HG03457 (cell line): ENCODE results near the gene STX4.
A peak's percentile ranks its signal among the peaks of the same experiment; 100 is the strongest.
"Not testable (repeated sequence)": the region's sequence is repeated elsewhere in the genome, so short reads cannot be mapped to it uniquely, and the experiment has no call there.

ENCODE experiments used
- ATAC-seq: cut with Tn5 transposase; IDR thresholded peaks from one replicate; pipeline ENCODE4 v1.9.1; 2021; ENCODE audit warnings: moderate number of reproducible peaks; ENCODE audit not compliant: unreplicated experiment

The STX4 gene

DNA sequence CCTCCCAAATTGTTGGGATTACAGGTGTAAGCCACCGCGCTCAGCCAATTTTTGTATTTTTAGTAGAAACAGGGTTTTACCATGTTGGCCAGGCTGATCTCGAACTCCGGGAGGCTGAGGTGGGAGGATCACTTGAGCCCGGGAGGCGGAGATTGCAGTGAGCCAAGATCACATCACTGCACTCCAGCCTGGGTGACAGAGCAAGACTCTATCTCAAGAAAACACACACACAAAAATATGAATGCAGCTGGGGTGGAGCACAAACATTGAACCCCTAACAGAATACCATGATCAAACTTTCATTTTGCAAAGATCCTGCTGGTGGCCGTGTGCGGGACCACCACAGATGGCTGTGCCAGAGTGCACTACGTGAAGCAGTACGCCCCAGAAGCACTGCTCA is 15.6 kb upstream of the STX4 start:
- not testable (repeated sequence) for ATAC-seq

DNA sequence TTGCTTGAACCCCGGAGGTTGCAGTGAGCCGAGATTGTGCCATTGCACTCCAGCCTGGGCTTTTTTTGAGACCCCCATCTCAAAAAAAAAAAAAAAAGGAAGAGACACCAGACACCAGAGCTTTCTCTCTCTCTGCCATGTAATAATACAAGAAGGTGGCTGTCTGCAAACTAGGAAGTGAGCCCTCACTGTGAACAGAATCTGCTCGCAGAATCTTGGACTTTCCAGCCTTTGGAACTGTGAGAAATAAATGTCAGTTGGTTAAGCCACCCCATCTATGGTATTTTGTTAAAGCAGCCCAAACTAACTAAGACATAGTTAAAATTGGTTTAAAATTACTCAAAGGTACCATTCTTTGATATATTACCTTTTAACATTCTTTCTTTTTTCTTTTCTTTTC is 12.8 kb upstream of the STX4 start:
- ATAC-seq = no peak

DNA sequence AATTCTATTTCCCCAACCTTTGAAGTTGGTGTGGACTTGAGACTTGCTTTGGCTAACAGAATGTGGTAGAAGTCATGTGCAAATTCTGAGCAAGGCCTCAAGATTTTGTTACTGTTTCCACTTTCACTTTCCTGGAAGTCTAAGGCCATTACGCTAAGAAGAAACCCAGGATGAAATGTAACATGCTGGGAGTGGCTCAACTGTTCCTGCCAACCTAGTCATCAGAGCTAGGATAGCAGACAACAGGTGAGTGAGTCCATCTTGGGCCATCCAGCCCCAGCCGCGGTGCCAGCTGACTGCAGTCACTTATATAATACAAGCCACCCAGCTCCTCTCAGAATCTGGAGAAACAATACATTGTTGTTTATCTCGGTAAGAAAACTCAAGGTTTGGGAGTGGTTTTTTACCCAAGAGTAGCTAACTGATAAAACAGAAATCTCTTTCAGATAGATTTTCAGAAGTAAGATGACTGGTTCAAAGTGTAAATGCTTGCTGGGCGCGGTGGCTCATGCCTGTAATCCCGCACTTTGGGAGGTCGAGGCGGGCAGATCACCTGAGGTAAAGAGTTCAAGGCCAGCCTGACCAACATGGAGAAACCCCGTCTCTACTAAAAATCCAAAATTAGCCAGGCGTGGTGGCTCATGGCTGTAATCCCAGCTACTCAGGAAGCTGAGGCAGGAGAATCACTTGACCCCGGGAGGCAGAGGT is 10.7 kb upstream of the STX4 start:
- ATAC-seq = no peak

DNA sequence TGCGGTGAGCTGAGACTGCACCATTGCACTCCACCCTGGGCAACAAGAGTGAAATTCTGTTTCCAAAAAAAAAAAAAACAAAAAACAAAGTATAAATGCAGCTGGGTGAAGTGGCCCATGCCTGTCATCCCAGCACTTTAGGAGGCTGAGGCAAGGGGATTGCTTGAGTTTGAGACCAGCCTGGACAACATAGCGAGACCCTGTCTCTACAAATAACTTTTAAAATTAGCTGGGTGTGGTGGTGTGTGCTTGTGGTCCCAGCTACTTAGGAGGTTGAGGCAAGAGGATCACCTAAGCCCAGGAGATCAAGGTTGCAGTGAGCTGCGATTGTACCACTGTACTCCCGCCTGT is 10.1 kb upstream of the STX4 start:
- ATAC-seq = no peak

DNA sequence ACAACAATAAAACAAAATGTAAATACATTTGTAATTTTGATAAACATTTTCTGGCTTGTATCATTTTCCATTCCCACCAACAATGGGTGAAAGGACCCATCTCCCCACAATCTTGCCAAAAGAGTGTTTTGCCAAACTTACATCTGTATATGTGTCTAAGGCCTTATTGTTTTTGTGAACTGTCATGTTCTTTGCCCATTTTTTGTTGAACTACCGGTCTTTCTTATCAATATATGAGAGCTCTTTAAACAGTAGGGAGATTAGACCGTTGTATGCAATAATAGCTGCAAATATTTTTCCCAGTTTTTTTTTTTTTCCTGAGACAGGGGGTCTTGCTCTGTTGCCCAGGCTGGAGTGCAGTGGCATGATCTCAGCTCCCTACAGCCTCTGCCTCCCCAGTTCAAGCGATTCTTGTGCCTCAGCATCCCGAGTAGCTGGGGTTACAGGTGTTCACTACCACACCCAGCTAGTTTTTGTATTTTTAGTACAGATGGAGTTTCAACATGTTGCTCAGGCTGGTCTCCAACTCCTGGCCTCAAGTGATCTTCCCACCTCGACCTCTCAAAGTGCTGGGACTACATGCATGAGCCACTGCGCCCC is 9.6 kb upstream of the STX4 start:
- no peak for ATAC-seq

DNA sequence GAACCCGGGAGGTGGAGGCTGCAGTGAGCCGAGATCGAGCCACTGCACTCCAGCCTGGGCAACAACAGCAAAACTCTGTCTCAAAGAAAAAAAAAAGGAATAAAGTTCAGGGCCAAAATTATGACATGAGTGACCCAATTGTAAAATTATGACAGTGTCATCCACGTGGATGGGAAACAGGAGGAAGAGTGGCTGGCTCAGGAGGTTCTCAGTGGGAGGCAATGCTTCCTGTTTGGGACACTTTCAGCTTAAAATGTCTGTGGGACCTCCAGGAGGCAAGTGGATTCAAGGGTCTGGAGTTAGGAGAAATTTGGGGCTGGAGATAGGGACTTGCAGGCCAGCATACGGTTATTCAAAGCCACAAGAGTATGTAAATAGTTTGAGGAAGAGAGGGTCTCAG is 8.0 kb upstream of the STX4 start:
- no peak for ATAC-seq

DNA sequence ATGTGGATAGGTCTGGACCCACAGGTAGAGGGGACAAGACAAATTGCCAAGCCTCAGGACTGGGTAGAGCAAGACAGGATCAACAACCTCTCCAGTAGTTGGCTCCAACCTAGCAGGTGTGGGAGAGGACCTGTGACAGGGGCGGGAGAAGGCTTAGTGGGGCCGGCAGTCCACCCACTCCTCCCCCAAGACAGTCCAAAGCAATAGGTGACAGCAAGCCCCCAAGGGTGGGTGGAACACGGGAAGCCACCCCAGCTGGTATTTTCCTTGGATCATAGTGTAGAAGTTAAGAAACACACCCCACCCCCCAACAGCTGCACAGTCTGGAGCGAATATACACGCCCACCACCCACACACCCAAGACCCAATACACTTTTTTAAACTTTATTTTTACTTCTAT is 4.1 kb upstream of the STX4 start:
- ATAC-seq = no peak

DNA sequence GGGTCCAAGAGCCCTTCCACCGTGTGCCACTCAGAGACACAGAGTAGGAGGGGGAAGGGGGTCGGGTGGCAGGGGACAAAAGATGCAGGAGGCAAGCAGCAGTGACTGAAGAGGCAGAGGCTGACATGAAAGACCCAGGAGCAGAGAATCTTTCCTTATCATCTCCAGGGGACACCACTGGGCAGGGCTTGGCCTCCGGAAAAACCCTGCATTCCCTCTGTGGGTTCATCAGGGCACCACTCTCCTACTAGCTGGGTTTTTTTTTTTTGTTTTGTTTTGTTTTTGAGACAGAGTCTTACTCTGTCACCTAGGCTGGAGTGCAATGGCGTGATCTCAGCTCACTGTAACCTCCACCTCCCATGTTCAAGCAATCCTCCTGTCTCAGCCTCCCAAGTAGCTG is 2.1 kb upstream of the STX4 start:
- no peak for ATAC-seq

DNA sequence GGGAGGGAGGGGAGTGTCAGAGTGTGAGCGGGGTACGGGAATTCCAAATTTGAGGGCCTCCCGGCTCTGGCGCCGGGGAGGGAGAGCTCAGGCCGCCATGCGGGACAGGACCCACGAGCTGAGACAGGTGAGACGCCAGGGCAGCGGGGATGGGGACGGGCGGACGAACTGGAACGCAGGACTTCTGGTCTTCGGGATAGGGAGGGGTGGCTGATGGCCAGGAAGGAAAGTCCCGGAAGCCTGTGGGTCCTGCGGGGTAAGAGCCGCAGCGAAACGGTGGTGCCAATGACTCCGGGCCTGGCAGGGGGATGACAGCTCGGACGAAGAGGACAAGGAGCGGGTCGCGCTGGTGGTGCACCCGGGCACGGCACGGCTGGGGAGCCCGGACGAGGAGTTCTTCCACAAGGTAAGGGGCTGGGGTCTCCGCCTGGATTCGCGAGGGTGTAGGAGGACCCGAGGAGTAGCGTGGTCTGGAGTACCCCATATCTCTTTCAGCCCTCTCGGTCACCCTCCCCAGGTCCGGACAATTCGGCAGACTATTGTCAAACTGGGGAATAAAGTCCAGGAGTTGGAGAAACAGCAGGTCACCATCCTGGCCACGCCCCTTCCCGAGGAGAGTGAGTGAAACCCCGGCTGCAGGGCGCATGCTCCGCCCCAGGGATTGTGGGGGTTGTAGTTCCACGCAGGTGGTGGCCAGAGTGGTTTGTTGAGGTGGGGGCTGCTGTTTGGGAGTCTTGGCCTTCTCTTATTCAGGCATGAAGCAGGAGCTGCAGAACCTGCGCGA is 543 bp downstream of the STX4 start:
- peak; percentile 38 for ATAC-seq

DNA sequence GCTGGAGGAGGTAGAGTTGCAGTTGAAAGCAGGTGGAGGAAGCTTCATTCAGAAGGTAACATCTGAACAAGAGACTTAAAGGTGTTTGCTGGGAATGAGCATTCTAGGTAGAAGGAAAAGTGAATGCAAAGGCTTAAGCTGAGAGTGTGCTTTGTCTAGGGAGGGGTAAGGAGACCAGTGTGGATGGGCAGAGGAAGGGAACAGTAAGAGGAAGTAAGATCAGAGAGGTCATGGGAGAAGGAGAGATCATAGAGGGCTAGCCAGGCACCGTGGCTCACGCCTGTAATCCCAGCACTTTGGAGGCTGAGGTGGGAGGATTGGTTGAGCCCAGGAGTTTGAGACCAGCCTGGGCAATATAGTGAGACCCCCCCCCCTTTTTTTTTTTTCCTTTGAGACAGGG is 3.3 kb downstream of the STX4 start:
- ATAC-seq = no peak

DNA sequence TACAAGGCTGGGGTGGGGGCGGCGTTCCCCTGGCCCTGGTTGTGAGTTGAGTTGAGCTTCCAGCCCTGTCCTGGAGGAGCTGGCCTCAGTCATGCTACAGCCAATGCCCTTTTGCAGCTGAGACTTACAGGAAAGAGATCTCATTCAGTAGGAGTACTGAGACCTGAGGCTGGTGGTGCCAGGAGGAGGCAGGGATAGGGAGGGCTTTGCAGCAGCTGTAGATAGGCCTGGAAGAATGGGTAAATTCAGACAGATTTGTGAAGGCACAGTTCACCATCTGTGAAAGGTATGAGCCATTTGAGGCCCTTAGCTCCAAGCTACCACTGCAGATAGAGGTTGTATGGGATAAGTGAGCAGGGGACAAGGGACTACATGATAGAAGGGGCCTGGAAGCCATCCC is 5.6 kb downstream of the STX4 start:
- ATAC-seq = no peak

DNA sequence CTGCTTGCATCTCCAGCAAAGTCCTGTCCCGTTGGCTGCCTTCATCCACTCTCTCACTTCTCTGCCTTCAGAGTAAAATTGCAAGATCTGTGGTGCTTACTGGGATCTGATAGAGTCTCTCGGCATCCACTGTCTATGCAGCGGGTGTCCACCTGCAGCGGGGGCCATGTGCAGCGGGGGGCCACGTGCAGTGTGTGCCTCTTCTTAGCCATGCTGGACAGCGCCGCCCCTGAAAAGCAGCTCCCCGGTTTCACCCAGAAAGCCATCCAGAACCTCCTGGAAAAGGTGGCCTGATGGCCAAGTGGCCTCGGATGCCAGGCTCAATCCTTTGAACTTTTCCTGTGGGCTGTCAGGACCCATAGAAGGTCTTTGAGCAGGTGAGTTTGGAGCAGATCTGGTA is 9.5 kb downstream of the STX4 start:
- no peak for ATAC-seq

DNA sequence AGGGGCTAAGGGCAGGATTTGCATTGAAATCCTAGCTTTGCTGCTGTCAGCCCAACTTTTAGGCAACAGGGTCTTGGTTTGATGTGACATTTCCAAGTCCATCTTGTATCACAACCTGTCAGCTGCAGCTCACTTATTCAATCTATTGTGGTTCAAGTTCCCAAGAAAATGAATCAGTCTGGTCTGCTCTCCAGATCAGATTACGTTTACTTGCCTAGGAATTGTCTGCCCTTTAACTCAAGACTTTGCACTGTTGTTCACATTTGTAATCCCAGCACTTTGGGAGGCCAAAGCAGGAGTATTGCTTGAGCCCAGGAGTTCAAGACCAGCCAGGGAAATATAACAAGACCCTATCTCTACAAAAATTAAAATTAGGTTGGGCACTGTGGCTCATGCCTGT is 10.0 kb downstream of the STX4 start:
- ATAC-seq = no peak

DNA sequence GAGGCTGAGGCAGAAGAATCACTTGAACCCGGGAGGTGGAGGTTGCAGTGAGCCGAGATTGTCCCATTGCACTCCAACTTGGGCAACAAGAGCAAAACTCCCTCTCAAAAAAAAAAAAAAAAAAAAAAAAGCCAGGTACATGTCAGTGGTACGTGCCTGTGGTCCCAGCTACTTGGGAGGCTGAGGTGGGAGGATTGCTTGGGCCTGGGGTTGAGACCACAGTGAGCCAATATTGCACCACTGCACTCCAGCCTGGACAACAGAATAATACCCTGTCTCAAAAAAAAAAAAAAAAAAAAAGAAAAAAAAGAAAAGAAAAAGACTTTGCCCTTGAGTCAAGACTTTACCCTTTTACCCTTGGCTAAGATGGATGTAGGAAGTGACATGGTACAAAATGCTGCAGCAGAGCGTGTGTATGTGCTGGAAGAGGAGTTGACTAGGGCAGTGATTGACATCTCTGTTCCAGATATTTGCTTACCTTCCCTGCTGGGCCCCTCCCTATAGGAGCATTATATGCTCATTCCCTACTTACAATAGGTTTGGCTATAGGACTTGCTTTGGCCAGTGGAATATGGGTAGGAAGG is 10.6 kb downstream of the STX4 start:
- no peak for ATAC-seq

DNA sequence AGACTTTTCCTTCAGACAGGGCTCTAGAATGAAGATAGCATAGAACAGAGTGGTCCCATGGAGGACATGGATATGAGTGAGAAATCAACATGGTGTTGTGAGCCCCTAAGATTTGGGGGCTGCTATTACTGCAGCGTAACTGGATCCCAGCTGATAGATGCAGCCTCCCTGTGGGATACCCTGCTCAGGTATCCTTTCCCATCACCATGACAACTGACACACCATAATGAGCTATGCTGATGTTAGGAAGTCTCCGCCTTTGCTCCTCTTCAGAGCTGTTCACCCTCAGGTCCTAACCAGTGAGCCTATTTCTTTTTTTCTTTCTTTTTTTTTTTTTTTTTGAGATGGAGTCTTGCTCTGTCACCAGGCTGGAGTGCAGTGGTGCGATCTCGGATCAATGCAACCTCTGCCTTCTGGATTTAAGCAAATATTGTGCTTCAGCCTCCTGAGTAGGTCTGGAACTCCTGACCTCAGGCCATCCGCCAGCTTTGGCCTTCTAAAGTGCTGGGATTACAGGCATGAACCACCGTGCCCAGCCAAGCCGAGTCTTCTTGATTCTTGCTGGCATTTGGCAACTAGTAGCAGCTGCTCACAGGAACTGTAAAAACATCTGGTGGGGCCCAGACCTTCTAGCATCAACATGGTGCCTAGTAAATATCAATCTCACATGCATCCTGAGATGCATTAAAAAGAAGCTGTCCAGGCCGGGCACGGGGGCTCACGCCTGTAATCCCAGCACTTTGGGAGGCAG is 17.1 kb downstream of the STX4 start:
- no peak for ATAC-seq

DNA sequence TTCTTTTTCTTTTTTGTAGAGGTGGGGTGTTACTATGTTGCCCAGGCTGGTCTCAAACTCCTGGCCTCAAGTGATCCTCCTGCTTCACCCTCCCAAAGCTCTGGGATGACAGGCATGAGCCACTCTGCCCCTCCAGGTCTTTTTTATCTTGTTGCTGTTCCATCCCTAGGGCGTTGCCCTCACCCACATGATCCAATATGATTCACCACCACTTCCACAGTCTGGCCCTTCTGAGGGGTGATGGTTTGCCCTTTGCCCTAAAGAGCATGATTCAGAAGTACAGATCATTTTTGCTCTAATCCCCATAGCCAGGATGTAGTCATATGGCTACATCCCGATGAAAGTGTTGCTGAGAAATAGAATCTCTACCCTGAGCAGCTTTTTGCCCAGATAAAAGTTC is 18.8 kb downstream of the STX4 start:
- no peak for ATAC-seq

DNA sequence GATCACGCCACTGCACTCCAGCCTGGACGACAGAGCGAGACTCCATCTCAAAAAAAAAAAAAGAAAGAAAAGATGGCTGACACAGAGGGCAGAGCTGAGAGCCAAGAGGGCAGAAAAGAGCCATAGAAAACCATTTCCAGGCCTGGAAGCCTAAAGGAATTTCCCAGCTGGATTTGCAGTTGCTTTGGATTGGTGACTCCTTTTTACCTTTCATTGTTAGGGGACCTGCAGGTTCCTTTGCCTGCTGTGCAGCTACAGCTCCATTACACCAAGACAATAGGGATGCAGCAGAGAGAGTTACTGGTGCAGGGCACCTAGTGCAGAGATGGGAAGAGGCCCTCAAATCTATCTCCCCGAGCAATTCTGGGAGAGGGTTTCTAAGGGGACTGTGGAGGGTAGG is 22.3 kb downstream of the STX4 start:
- no peak for ATAC-seq

DNA sequence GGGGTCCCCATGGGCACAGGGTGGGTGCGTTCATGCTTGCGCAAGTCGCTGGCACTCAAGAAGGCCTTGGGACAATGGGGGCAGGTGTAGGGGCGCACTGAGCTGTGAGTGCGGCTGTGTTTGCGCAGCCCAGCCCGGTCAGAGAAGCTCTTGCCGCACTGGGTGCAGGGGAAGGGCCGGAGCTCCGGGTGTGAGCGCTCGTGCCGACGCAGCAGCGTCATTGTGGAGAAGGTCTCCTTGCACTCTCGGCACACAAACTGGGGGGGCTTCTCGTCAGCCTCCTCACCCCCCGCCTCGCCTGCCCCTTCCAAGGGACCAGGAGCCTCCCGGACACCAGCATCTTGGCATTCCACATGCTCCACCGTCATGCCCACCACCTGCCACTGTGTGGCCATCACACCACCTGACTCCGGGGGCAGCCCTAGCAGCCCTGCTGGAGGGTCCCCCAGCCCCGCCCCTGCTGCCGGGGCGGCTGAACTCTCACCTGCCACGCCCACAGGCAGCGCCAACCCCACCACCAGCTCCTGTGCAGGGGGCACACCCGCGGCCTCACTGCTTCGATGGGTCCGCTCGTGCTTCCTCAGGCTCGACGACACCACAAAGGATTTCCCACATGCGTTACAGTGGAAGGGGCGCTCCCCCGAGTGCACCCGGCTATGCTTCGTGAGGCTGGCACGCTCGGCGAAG is 27.9 kb downstream of the STX4 start:
- ATAC-seq = no peak

DNA sequence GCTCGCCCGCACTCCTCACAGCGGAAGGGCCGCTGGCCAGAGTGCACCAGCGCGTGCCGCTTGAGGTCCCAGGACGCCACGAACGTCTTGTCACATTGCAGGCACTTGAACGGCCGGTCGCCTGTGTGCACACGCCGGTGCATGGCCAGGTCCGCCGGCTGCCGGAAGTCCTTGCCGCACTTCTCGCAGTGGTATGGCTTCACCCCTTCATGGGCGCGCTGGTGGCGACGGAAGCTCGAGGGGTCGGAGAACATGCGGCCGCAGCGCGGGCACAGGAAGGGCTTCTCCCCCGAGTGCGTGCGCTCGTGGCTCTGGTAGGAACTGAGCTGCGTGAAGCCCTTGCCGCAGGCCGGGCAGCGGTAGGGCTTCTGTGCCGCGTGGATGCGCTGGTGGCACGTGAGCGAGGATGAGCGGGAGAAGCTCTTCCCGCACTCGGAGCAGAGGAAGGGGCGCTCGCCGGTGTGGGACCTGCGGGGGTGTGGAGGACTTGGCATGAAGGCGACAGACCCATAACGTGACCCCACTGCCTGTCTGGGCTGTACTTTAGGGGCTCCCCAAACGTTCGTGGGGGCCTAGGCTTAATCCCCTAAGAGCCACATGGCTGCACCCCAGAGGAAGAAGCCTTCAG is 28.6 kb downstream of the STX4 start:
- no peak for ATAC-seq

DNA sequence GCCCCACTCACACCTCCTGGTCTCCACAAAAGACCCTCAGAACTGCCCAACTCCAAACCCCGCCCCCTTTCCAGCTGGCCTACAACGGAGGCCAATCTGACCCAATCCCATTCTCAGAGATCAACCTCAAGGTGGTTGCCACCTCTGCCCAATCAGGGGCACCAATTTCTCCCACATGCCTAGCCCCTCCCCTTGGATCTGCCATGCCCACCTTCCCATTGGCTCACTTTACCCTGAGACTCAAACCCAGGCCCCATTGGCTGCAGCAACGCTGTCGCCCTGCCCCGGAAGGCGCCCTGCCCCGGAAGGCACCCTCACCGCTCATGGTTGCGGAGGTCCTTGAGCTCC is 30.1 kb downstream of the STX4 start:
- ATAC-seq = no peak
